Measurements from ENCODE around the gene ABCC11.

The ABCC11 gene

GRCh38 chr16:48156790-48157209 lies 90.5 kb downstream of the ABCC11 start:
- no peak overlapping the region for H3K4me3 ChIP-seq (ENCODE audit: low read depth, low read length)
- DNase-seq (ENCODE audit: low read depth), result peak; percentile 26
- peak; percentile 92 for TF ChIP-seq CTCF (IDR thresholded peaks at IDR 0.05; ENCODE audit: low read depth, low read length, missing control alignments)

GRCh38 chr16:48155926-48156789 lies 91.2 kb downstream of the ABCC11 start, which contains the start of gene ABCC12:
ABCC12 (minus strand) TSS chr16:48155993; CDS start chr16:48146424, 9,569 bp downstream.
- no peak for TF ChIP-seq CTCF (IDR thresholded peaks at IDR 0.05; ENCODE audit: low read depth, low read length, missing control alignments)
- no peak within 1 kb of the TSS for H3K4me3 ChIP-seq (ENCODE audit: low read depth, low read length)
- no peak for DNase-seq (ENCODE audit: low read depth)

- no peak overlapping the region for H3K4me3 ChIP-seq (ENCODE audit: low read depth, low read length)
- no peak for TF ChIP-seq CTCF (IDR thresholded peaks at IDR 0.05; ENCODE audit: low read depth, low read length, missing control alignments)
- DNase-seq (ENCODE audit: low read depth), result no peak
Measured at GRCh38 chr16:48153774-48154173, 93.6 kb downstream of the ABCC11 start.

- TF ChIP-seq CTCF (IDR thresholded peaks at IDR 0.05; ENCODE audit: low read depth, low read length, missing control alignments), result no peak
- DNase-seq (ENCODE audit: low read depth), result no peak
- H3K4me3 ChIP-seq (ENCODE audit: low read depth, low read length), result no peak overlapping the region
Measured at GRCh38 chr16:48152226-48152625, 95.1 kb downstream of the ABCC11 start.

GRCh38 chr16:48150707-48151106 lies 96.6 kb downstream of the ABCC11 start:
- no peak for DNase-seq (ENCODE audit: low read depth)
- no peak for TF ChIP-seq CTCF (IDR thresholded peaks at IDR 0.05; ENCODE audit: low read depth, low read length, missing control alignments)
- H3K4me3 ChIP-seq (ENCODE audit: low read depth, low read length), result no peak overlapping the region

GRCh38 chr16:48146710-48147109 lies 100.6 kb downstream of the ABCC11 start:
- no peak for TF ChIP-seq CTCF (IDR thresholded peaks at IDR 0.05; ENCODE audit: low read depth, low read length, missing control alignments)
- no peak for DNase-seq (ENCODE audit: low read depth)

GRCh38 chr16:48146131-48146530 lies 101.2 kb downstream of the ABCC11 start:
- no peak overlapping the region for H3K4me3 ChIP-seq (ENCODE audit: low read depth, low read length)
- TF ChIP-seq CTCF (IDR thresholded peaks at IDR 0.05; ENCODE audit: low read depth, low read length, missing control alignments), result no peak
- DNase-seq (ENCODE audit: low read depth), result no peak

More at GRCh38 chr16:48146710-48147109, 100.6 kb downstream of the ABCC11 start:
- H3K4me3 ChIP-seq (ENCODE audit: low read depth, low read length), result no peak overlapping the region
